Stimulated activated CD8-positive, alpha-beta memory T cell treated with anti-CD3 and anti-CD28 coated beads, Interleukin-4, amount 100 ng/mL, for 24 hours (primary cell): ENCODE measurements around the gene ESPNL.
"Not testable (repeated sequence)": the region's sequence is repeated elsewhere in the genome, so short reads cannot be mapped to it uniquely, and the experiment has no call there.

Experiments used
- DNase-seq: peaks from one replicate; pipeline ENCODE4 v3.0.0-alpha.2; 2020; ENCODE audit warnings: low read depth

ESPNL gene

GRCh38 chr2:238159071-238159539, 59.0 kb downstream of the ESPNL start:
- peak; percentile 9 for DNase-seq

GRCh38 chr2:238159661-238160205, 59.6 kb downstream of the ESPNL start:
- no peak for DNase-seq

GRCh38 chr2:238160206-238161129, 60.3 kb downstream of the ESPNL start:
- no peak for DNase-seq

GRCh38 chr2:238161291-238162051, 61.3 kb downstream of the ESPNL start:
- no peak for DNase-seq

DNA sequence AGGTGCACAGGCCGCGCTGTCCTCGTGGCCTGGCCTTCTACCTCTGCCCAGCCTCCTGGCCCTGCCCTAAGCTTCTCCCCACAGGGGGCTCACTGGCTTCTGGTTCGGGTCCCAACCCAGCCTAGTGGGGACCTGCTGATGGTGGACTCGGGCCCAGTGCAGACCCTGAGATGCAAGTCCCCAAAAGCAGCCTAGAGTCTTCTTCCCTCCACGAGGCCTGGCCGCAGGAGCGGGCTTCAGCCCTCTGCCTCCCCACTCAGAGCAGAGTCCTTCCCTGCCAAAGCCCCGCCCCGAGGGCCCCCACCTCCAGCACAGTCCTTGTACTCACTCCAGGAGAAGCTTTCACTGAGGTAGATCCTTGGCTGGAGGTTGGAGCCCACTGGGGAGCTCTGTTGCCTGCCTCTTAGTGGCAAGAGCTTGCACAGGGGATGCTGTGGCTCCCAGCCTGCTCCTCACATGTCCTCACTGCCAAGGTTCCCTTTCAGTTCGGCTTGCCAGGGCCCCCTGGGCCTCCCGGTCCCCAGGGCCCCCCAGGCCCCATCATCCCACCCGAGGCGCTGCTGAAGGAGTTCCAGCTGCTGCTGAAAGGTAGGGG, 62.2 kb downstream of the ESPNL start:
- DNase-seq, result no peak

GRCh38 chr2:238162846-238163441, 62.8 kb downstream of the ESPNL start:
- no peak for DNase-seq

- no peak for DNase-seq
These were observed 63.5 kb downstream of the ESPNL start for GRCh38 chr2:238163481-238164198.

GRCh38 chr2:238164906-238165287, 64.8 kb downstream of the ESPNL start:
- DNase-seq, result no peak

GRCh38 chr2:238165288-238165921, 65.3 kb downstream of the ESPNL start:
- DNase-seq, result no peak

DNA sequence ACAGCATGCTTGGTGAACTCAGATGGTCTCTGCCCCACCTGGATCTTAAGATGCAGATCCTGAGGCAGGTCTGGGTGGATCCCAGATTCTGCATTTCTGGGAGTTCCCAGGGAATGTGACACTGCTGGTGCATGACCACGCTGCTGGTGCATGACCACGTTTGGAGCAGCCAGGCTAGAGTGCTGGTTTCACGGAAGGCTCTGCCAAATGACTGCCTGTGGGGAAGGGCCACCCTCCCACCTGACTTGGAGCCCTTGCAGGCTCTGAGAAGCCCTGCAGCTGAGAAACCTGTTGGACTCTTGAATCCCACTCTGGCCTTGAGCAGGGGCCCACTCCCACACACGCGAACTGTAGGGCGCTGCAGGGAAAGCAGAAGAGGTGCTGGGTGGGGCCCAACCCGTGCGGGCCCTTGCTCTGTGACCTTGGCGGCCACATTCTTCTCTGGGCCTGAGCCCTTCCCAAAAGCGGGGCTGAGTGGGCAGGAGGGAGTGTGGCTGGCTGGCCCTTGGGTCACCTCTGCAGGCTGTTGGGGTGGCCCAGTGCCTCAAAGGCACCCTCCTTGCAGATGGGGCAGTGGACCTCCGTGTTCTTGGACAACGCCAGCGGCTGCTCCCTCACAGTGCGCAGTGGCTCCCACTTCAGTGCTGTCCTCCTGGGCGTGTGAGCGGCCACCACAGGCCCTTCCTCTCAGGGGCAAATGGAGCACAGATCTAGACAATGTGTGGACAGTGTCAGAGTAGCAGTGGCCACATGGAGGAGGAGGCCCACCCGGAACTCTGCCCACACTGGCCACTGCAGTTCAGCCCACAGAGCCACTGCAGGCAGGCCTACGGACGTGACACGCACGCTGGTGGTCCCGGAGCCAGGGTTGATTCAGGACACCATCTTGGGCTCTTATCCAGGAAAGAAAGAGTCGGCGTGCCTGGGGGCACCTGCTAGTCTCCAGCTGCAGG, 66.5 kb downstream of the ESPNL start:
- no peak for DNase-seq

DNA sequence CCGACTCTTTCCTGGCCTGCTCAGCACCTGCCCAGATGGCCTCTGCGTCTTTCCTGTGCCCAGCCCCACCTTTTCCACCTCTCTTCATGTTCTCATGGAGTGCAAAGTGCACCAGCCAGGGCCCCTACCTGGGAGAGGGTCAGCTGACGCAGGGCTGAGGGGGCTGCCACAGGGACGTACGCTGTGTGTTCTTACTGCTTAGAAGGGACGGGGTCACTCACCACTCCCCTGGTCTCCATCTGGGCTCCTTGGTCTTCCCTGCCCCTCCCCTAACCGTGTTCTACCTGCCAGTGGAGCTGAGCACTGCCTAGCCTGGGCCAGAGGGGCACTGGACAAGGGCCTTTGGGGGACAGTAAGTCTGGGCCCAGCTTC, 67.2 kb downstream of the ESPNL start:
- DNase-seq, result no peak

GRCh38 chr2:238167761-238168160, 67.6 kb downstream of the ESPNL start:
- DNase-seq, result no peak

DNA sequence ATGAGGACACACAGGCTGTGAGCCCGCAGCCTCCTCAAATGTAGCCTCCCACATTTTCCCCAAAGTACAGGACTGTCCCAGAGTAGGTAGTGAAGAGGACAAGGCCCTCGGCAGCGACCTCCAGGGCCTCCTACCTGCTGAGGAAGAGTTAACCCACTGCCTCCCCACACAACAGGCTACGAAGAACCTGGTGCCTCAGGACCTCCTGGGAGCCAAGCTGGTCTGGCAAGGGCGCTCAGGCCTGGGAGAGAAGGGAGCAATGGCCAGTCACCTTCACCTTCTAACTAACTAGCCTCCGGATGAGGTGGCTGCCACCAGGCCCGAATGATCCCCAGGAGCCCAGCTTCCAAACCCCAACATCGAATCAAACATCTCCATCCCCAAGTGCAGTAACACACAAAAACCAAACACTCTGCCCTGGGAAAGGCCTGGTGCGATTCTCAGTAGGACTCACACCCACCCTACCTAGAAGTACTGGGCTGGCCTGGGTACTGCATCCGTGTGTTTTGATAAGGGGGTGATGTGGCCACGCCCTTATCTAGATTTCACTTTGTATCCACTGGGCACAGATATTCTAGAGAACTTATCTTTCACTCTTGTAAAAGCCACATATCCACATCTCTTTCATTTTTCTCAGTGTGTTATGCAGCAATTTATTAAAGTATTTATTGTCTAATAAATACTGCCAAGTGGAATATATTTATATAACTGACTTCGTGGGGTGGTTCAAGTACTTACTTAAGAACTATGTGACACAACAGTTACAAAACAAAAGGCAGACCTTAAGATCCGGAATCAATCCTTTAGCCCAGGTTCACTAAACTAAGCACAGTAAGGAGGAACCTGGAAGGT, 68.3 kb downstream of the ESPNL start:
- DNase-seq, result no peak

- no peak for DNase-seq
These were observed 69.0 kb downstream of the ESPNL start for GRCh38 chr2:238169048-238169707.

DNA sequence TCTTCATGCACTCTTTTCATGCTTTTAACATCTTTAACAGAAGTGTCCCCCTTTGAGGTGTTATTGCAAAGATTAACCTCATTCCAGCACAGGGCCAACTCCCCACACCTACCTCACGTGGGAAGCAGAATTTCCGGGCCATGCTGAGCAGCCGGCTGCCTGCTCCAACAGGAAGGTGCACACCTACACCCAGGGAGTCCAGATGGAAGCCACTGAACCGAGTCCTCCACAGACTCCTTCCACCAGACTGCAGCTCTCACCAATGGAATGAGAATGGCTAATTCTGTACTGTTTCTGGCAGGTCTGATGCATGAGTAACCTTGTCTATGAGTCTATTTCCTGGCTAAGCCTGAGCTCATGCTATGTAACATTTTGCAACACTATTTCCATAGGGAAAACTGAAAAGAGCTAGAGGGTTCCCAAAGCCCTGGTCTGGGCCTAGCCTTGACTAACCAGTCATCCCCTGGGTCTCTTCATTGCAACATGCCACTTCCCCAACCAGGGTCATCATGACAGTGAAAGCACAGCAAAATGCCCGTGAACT, 69.6 kb downstream of the ESPNL start:
- no peak for DNase-seq

GRCh38 chr2:238170386-238171071, 70.4 kb downstream of the ESPNL start:
- no peak for DNase-seq

DNA sequence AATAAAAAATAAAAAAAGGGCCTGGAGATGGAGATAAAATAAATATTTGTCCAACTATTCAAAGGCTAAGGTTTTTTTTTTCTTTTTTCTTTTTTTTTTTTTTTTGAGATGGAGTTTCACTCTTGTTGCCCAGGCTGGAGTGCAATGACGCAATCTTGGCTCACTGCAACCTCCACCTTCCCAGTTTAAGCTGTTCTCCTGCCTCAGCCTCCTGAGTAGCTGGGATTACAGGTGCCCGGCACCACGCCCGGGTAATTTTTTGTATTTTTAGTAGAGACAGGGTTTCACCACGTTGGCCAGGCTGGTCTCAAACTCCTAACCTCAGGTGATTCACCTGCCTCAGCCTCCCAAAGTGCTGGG, 70.9 kb downstream of the ESPNL start:
- not testable (repeated sequence) for DNase-seq
